NCI-H1105 treated with DMSO at 0.1 percent for 48 hours (cell line): ENCODE results near the gene MEX3A.
"Not testable (repeated sequence)": the region's sequence is repeated elsewhere in the genome, so short reads cannot be mapped to it uniquely, and the experiment has no call there.

ENCODE experiments used
- DNase-seq: peaks from one replicate; lab custom pipeline; 2025; lab: John Stamatoyannopoulos, UW

Gene MEX3A, protein sequence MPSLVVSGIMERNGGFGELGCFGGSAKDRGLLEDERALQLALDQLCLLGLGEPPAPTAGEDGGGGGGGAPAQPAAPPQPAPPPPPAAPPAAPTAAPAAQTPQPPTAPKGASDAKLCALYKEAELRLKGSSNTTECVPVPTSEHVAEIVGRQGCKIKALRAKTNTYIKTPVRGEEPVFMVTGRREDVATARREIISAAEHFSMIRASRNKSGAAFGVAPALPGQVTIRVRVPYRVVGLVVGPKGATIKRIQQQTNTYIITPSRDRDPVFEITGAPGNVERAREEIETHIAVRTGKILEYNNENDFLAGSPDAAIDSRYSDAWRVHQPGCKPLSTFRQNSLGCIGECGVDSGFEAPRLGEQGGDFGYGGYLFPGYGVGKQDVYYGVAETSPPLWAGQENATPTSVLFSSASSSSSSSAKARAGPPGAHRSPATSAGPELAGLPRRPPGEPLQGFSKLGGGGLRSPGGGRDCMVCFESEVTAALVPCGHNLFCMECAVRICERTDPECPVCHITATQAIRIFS

DNA sequence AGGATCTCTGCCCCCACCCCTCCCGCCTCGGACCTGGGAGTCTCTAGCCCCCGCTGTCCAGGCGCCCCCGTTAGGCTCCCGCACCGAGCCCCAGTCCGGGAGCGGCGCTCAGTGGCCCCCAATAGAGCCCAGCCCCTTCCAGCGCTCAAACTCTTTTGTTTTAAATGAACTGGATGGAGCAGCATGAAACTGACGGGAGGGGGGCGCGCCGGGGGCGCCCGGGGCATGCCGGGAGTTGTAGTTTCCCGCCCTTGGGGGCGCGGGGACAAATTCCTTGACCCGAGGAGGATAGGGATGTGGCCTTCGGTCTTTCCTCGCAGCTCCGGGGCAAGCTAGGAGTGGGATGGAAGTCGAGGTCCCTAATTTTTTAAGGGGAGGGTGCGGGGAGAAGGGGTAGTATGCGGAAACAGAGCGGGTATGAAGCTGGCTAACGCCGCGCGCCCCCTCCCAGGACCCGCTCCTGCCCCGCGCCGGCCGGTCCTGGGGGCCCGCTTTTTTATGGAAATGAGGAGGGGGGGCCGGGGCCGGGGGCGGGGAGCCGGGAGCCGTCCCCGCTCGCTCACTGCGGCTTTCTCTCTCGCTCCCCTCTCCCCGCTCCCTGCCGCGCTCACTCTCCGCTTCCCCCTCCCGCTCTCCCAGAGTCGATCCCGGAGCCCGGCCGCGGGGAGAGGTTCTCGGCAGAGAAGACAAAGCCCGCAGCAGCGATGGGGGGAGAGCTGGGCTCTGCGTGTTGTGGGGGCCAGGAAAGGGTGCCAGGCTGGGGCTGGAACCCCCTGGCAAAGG, at the start of gene MEX3A:
MEX3A (minus strand) TSS at position 157 of the 783 bp plus-strand sequence. CDS start 467 bp downstream, outside the sequence.
- peak; percentile 80 for DNase-seq

DNA sequence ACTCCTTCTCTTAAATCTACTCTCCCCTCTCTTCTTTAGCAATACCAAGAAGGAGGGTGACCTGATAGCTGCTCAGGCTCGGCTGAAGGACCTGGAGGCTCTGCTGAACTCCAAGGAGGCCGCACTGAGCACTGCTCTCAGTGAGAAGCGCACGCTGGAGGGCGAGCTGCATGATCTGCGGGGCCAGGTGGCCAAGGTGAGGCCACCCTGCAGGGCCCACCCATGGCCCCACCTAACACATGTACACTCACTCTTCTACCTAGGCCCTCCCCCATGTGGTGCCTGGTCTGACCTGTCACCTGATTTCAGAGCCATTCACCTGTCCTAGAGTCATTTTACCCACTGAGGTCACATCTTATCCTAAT, 48.3 kb upstream of the MEX3A start:
- DNase-seq: no peak

DNA sequence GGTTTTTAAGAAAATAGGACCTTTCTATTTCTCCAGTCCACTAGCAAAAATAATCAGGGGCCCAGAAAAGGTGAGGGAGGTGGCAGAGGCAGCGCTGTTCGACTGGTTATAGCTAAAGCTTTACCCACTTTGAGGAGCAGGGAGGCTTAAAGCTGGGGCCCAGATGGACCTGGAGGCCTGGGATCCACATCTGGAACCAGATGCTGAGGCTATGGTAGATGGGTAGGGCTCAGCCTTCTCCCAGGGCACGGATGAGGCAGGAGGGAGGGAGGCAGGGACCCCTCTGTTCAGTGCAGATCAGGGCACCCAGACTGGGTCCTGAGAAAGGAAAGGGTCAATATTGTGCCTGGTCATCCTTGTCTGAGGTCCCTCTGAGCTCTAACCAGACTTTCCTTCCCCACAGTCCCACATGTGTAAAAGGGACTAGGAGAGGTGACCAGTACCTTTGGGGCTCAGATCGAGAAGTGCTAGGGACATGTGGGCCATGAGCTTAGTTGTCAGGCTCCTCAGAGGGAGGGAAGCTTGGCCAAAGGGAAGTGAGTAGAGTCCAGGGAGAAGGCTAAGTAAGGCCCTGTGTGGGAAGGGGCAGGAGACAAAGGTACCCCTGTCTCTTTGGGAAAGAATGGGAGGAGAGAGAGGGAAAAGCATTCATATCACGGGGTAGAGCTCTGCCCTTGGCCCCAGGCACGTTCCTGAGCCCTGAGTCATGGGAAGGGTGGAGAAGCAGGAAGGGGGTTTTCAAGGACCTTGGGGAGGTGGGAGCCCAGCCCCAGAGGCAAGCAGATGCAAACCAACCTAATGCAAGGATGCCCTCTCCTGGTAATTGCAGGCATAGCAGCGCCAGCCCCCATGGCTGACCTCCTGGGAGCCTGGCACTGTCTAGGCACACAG, 47.7 kb upstream of the MEX3A start:
- DNase-seq: peak; percentile 65

DNA sequence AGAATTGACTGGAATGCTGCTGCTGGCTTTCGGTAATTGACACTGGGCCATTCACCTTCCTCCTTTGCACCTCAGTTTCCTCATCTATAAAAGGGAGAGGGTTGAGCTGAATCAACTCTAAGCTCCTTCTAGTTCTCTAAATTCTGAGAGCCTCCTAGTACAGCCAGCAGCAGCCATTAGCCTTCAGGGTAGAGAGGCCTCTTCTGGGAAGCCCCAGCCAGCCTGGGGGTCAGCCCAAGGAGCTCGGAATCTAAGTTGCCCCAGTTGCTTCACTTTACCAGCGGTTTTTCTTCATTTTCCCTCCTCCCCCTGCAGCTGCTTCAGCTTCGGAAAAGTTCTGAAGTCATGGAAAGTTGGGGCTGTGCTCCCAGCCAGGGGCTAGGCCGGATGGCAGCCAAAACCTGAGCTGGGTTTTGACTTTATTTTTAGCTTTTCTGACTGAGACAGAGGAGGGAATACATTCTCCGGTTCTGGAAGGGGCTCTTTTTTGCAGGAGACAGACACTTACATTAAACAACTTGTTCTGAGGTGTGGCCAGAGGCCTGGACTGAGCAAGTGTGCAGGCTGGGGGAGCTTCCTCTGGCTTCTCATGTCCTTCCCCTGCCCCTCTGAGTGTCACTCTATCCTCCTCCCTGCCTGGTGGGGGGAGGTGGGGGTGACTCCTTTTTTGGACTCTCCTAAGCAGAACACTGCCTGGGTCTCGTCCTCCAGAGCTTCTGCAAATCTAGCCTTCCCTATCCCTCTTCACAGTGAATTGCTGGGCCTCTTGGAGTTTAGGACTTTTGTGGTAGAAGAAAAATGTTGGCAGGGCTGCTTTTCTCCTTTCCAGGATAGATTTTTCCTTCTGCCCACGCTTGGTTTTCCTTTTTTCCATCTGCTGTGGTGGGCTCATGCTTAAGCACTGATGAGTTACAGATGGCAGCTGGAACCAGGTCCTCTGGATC, 46.7 kb upstream of the MEX3A start:
- DNase-seq: no peak

DNA sequence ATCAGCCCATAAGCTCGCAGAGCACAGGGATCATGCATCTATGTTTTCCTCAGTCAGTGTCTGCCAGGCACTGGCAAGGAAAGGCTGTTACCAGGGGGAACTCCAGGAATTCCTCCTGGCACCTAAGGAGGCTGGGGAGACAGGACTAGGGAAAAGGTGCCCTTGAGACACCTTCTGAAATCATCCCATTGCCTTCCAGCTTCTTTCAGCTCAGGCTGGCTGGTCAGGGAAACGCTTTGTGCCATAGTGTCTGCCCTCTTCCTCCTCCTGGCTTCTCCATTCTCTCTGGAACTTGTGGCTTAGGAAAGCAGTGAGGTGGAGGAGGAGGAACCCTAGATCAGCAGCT, 46.0 kb upstream of the MEX3A start:
- DNase-seq: no peak

DNA sequence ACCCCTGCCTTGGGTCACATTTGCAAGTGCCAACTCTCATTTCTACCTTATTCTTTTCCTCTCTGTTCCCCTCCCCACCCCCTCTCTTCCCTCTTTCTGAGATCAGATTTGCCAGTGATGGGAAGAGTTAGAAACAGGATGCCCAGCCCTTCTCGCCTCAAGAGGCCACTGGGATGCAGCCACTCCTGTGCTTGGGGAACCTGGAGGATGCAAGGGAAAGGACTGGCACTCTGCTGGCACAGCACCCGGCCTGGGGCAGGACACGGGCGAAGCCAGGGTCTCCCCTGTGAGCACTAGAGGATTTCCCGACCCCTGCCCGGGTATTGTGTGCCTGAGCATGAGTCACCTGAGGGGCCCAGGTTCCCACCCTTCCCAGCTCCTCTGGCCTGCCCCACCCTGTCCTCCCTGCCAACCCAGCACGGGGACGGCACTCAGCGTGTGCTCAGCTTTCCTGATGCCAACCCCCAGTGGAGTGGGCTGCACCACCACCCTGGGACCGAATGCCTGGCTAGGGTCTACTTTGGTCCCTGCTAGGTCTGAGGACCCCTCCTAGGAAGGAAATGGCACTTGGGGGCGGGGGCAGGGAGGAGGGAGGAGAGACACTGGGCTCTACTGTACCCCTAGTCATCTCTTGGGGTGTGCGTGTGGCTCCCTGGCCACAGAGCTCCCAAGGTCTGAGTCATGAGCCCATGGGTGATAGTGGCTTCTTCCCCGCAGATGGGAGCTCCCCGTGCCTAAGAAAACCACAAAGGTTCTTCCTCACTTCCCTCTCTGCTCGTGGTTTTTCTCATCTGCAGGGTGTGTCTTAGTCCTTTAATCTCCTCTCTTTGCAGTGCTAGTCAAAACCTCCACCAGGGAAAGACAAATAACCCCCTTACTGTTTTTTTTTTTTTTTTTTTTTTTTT, 44.6 kb upstream of the MEX3A start:
- DNase-seq: no peak

DNA sequence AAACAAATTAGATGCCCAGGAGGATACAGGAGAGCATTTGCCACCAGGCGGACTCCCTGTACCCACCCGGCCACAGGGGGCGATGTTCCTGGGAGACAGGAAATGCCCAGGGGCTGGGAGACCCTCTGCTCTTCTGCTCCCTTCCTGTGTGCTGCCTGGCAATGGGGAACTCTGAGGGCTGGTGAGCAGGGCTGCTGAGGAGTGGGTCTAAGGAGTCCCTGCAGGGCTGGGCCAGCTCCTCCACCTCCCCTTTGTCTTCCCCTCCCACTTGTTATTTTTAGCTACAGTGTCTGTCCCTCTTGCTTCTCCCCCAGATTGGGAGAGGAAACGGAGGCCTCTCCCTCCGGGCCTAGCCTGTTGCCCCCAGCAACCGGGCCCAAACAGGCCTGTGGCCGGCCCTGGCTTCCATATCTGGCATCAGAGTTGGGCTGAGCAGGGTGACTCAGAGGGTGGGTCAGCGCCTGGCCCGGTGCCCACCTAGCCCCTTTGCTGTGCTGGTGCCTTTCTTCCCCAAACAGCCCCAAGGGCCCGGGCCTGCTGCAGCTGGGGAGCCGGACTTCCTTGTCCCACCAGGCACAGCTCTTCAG, 43.9 kb upstream of the MEX3A start:
- no peak for DNase-seq

DNA sequence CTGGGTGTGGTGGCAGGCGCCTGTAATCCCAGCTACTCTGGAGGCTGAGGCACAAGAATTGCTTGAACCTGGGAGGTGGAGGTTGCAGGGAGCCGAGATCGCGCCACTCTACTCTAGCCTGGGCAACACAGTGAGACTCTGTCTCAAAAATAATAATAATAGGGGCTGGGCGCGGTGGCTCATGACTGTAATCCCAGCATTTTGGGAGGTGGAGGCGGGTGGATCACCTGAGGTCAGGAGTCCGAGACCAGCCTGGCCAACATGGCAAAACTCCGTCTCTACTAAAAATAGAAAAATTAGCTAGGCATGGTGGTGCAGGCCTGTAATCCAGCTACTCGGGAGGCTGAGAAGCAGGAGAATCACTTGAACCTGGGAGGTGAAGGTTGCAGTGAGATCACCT, 43.3 kb upstream of the MEX3A start:
- DNase-seq: not testable (repeated sequence)

DNA sequence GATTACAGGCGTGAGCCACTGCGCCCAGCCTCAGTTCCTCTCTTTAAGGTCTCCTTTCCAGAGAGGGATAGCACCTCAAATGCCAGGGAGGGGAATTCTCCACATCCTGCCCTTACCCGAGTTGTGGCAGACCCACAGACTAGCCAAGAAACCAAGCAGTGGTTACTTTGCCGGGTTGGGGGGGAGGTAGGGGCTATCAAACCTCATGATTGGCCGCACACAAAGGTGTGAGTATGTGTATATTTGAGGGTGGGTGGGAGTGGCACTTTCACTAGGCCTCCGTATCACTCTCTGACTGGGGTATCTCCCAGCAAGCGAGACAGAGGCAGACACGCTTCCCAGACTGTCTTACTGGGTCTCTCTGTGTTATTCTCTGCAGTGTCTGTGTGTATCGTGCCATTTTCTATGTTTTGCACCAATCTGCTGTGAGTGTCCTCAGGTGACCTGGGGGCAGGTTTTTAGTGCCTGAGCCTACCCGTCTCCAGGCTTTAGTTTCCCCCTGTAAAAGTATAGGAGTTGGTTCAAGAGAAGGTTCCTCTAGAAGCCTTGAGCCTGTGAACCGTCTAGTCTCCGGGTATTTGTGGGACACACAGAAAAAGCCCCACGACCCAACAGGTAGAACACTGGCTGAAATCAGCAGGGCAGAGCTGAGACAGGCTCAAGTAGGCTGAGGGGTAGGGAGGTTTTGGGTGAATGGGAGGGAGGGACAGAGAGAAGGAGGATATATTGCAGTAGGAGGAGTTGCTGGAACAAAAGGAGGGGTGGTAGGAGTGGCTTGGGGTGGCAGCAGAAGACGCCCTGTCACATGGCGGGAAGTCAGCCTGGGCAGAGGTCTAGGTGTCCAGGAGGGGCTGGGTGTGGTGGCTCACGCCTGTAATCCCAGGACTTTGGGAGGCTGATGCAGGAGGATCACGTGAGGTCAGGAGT, 42.6 kb upstream of the MEX3A start:
- no peak for DNase-seq

DNA sequence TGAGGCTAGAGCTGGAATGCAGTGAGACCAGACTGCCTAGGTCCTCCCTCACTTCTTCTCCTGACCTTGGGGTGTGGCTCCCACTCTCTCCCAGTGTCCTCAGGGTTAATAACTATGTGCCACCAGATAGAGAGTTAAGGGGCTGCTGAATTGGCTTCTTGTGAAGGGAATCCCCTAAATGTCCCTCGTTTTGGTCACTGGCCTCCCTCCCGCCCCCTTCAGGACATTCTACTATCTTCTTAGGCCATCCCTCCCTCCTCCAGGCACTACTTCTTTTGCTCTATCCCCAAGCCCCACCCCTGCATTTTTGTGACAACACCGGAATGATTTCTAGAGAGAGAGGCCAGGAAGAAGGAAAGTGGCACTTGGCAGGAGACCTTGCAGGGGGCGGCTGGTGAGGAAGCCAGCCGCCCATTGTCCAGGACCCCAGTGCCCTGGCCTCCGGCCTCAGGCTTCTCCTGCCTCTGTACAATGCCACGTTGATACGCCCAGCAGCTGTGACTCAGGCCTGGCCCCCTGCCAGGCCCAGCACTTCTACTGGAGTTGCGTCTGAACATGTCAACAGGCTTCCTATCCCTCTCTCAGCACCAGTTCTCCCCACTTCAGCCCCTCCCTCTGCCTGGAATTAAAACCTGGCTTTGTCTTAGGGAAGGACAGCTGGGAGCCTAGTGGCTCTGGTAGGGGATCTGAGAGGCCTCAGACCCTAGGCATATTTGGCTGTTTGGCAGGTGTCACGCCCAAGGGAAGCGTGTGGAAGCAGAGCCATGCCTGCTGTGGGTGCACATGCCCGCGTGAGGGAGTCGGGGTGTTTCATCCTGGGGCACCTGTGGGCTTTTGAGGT, 41.3 kb upstream of the MEX3A start:
- peak; percentile 99 for DNase-seq

DNA sequence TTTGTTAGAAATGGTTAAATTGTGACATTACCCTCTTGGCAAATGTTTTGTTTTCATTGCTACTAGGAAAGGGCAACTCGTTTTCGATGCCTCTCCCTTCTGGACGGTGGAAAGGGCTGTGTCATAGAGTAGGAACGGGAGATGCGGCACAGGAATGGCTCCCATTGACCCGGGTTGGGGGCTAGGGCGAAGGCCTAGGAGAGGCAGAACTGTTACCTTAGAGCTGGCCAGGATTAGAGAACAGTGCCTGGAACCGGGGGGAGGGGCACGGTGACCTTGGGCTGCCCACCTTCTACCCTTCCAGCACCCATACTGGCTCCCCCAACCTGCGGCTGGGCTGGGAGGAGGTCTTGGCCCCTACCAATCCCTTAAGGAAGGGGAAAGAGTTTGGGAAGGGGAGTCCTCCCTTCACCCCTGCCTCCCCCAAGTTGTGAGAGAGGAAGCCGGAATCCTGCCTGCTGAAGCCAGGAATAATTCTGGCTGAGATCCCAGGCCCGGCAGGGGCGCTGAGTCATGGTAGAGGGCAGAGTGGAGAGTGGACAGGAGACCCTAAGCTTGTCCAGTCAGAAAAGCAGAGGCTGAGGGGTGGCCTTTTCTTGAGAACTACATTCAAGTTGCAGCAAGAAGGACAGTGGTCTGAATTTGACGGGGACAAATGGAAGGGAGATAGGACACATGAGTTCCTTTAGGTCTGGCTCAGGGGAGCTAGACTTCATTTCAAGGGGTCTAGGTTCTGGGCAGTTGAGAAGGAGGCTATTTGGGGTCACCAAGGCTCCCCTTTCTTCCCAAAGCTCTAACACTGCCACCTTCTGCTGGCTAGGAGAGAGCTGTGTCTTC, 40.5 kb upstream of the MEX3A start:
- DNase-seq: peak; percentile 2

DNA sequence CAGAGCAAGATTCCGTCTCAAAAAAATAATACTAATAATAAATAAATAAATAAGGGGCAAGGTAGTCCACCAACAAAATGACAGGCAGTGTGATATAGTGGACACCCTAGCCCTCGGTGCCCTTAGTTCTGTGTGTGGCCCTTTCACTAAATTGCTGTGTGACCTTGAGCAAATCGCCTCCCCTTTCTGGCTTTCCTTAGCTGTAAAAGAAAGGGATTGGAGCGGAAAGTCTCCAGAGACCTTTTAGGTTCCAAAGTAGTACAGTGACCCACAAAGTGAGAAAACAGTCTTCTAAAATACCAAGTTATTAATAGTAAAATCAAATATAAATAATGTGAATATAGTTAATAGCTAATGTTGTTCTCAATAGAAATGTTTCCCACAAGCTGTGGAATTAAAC, 39.8 kb upstream of the MEX3A start:
- DNase-seq: no peak

DNA sequence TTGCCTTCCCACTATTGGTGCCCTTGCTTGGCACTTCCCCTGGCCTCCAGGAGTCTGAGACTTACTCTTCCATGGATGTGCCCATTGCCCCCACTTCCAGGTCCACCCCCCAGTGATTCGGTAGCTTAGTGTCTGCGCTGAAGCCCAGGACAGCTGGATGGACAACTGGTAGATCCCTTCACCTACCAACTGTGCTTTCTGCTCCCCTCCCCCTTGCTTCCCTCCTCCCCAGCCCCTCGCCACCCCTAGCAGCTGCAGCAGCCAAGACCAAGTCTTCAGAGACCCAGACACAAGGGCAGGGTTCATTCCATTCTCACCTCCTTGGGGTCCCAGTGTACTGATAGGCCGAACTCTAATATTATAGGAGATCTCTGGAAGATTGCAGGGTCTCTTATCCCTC, 39.2 kb upstream of the MEX3A start:
- DNase-seq: no peak

DNA sequence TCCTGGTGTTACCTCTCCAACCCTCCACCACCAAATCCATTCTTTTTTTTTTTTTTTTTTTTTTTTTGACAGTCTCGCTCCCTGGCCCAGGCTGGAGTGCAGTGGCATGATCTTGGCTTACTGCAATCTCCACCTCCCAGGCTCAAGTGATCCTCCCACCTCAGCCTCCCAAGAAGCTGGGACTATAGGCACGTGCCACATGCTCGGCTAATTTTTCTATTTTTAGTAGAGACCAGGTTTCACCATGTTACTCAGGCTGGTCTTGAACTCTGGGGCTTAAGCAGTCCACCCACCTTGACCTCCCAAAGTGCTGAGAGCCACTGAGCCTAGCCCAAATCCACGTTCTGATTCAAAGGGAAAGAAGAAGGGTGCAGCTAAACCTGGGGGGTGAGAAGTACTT, 38.7 kb upstream of the MEX3A start:
- DNase-seq: not testable (repeated sequence)

DNA sequence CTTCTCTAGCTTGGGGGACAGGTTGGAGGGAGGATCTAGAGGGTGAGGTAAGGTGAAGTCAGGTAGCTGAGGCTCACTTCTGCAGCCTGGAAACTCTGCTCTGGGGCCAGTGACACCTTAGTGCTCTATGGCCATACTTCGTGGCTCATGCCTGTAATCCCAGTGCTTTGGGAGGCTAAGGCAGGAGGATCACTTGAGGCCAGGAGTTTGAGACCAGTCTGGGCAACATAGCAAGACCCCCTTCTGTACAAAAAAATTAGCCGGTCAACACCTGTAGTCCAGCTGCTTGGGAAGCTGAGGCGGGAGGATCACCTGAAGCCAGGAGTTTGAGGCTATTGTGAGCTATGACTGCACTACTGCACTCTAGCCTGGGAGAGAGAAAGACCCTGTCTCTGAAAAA, 38.1 kb upstream of the MEX3A start:
- DNase-seq: no peak

DNA sequence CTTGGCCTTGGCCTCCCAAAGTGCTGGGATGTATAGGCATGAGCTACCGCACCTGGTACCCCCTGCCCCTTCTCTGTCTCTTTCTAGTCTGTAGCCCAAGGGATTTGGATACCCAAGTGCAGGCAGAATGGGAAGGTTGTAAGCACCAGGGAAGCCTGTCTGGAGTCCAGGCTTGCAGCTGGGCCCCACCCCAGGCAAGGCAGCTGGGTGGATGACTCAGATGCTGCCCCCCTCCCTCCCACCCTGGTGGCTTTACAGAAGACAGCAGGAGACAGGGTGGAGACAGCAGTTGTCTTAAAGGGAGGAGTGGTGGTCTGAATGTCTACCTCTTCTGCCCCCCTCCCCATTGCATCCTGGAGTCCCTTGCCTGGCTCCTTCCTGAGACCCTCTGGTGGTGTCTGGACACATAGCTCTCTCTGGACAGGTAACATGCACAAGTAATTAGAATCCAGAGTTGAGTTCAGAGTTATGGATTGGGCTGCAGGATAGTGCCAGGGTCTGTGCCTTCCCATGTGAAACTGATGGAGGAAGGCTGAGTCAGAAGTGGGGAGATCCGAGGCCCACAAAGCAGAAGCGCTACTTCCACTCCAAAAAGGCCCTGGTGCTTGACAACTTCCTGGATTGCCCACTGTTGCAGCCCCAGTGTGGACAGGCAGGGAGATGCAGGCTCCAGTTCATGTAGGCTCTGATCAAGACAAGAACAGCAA, 37.4 kb upstream of the MEX3A start:
- DNase-seq: no peak
